ENCODE results near the gene HOXA13. TPM values are rescaled to one million over a fixed set of nuclear protein-coding genes. Genes with fewer than 3 reads are reported as not detected.

The HOXA13 gene
- total RNA-seq, 4 donors from 2014 or later, result 0.63 to 1.5 (median 0.72) TPM

GRCh38 chr7:27209933-27210440 is 10.1 kb upstream of the HOXA13 start:
- Histone ChIP-seq H3K4me1 (peaks cover 0 to 38% (median 20%) of the 10 kb centered on the region in 4 donors), H3K27ac (no peak overlapping the region), H3K27me3 (peaks cover 0 to 99% of the 10 kb centered on the region in 2 donors), H3K4me3 (no peak overlapping the region), H3K36me3 (no peaks in the 10 kb centered on the region), H3K9me3 (no peaks in the 10 kb centered on the region)
- no peak for DNase-seq (ENCODE audit: low spot score in 2 of 2)
- 54 to 59% methylated on average over 11 of the region's 11 CpGs for WGBS, 2 donors
- TF ChIP-seq POLR2A (IDR thresholded peaks at IDR 0.05), result no peak
- no peak for TF ChIP-seq EP300 (IDR thresholded peaks at IDR 0.05)
- no peak for TF ChIP-seq CTCF (IDR thresholded peaks at IDR 0.05)

GRCh38 chr7:27208998-27209397 is 9.1 kb upstream of the HOXA13 start:
- 83 to 85% methylated on average over 4 of the region's 4 CpGs for WGBS, 2 donors
- peaks cover 0 to 99% of the 10 kb centered on the region in 2 donors for H3K27me3 ChIP-seq

GRCh38 chr7:27207348-27207985 is 7.6 kb upstream of the HOXA13 start:
- no peak for DNase-seq (ENCODE audit: low spot score in 2 of 2)
- Histone ChIP-seq H3K27me3 (peaks cover 0 to 99% of the 10 kb centered on the region in 2 donors), H3K36me3 (no peaks in the 10 kb centered on the region), H3K27ac (no peak overlapping the region), H3K4me1 (peaks cover 0 to 32% (median 14%) of the 10 kb centered on the region in 4 donors), H3K9me3 (no peaks in the 10 kb centered on the region), H3K4me3 (no peak overlapping the region)
- TF ChIP-seq POLR2A (IDR thresholded peaks at IDR 0.05), result no peak
- no peak for TF ChIP-seq EP300 (IDR thresholded peaks at IDR 0.05)
- TF ChIP-seq CTCF (IDR thresholded peaks at IDR 0.05), result no peak
- WGBS, 2 donors, result 47 to 54% methylated on average over 7 of the region's 7 CpGs

More at GRCh38 chr7:27208998-27209397, 9.1 kb upstream of the HOXA13 start:
- Histone ChIP-seq H3K9me3 (no peaks in the 10 kb centered on the region), H3K27ac (no peak overlapping the region), H3K4me3 (no peak overlapping the region), H3K4me1 (peaks cover 0 to 47% (median 23%) of the 10 kb centered on the region in 4 donors), H3K36me3 (no peaks in the 10 kb centered on the region)
- DNase-seq (ENCODE audit: low spot score in 2 of 2), result no peak
- TF ChIP-seq EP300 (IDR thresholded peaks at IDR 0.05) (no peak), POLR2A (IDR thresholded peaks at IDR 0.05) (no peak), CTCF (IDR thresholded peaks at IDR 0.05) (no peak)

GRCh38 chr7:27205325-27206280 is 5.7 kb upstream of the HOXA13 start:
- no peaks in the 10 kb centered on the region for H3K36me3 ChIP-seq
- H3K4me1 ChIP-seq, result peaks cover 0 to 44% (median 18%) of the 10 kb centered on the region in 4 donors
- no peaks in the 10 kb centered on the region for H3K9me3 ChIP-seq
- no peak for TF ChIP-seq EP300 (IDR thresholded peaks at IDR 0.05)
- no peak for TF ChIP-seq CTCF (IDR thresholded peaks at IDR 0.05)
- no peak for TF ChIP-seq POLR2A (IDR thresholded peaks at IDR 0.05)
- WGBS, 2 donors, result 19 to 32% methylated on average over 40 to 48 of the region's 52 CpGs
- peaks cover 0 to 99% of the 10 kb centered on the region in 2 donors for H3K27me3 ChIP-seq
- no peak overlapping the region for H3K27ac ChIP-seq
- no peak for DNase-seq (ENCODE audit: low spot score in 2 of 2)
- H3K4me3 ChIP-seq, result peak overlapping the region in 2 of 4 donors; percentile 6 to 35

Data from tibial nerve (tissue), 4 donors.